ENCODE measurements around the gene B4GALNT3.
A peak's percentile ranks its signal among the peaks of the same experiment; 100 is the strongest.

Gene B4GALNT3

DNA sequence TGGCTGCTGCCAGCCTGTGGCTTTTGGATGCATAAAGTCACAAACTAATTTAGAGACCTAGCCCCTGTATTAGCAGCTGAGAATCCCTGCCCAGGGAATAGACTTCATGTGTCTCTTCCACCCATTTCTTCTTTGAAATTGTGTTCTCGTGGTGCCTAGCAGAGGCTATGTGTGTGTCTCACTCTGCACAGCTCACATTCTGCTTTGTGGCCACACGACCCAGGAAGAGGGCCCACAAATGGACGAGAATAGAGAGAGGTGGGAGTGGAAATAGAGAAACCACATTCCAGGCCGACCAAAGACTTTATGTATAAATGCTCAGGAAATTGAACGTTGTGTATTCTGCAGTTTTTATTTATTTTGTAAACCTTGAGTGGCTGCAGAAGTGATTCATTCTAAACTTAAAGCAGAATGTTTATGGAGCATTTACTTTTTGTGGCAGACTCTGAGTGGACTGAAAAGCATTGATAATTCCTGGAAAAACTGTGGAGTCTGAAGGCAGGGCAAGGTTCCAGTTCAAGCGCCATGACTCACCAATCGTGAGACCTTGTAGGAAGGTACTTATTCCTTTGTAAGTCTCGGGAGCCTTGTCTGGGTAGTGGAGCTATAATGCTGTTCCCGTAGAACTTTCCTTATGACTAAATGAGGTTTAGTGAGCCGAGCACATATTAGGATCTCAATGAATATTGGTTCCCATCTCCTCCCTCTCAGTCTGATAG, 9.1 kb downstream of the B4GALNT3 start:
- no peak for DNase-seq

GRCh38 chr12:470133-470532, 10.4 kb downstream of the B4GALNT3 start:
- no peak for DNase-seq

- DNase-seq, result no peak
These were observed 13.5 kb downstream of the B4GALNT3 start for GRCh38 chr12:473198-473597.

DNA sequence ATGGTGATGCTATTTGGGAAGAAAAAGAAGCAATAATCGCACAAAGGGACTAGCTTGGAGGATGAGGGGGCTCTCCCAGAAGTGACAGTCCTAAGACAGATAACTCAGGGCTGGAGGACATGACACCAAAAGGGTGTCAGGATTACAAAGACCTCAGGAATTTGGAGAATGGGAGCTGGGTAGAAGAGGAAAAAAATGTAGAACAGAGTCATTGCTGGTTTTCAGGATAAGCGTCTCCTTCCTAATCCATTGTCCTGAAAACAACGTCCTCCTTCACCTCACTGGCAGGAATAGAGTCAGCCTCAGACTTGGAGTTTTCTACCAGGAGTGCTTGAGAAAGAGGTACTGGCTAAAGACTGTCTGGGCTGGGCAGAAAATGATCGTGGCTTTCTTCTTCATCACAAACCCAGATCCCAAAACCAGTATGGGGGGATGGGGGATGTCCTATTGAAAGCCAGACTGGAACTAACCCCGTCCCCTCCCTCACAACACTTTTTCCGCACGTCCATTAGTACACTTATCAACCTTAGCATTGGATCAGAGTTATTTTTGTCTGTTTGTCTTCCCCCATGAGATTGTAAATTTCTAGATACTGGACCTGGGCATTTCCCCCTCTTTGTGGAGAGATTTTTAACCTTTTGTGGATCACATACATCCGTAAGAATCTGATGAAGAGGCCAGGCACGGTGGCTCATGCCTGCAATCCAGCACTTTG, 14.3 kb downstream of the B4GALNT3 start:
- no peak for DNase-seq

- no peak for DNase-seq
These were observed 15.5 kb downstream of the B4GALNT3 start for GRCh38 chr12:475286-475685.

- DNase-seq, result no peak
These were observed 19.4 kb downstream of the B4GALNT3 start for GRCh38 chr12:479161-479560.

DNA sequence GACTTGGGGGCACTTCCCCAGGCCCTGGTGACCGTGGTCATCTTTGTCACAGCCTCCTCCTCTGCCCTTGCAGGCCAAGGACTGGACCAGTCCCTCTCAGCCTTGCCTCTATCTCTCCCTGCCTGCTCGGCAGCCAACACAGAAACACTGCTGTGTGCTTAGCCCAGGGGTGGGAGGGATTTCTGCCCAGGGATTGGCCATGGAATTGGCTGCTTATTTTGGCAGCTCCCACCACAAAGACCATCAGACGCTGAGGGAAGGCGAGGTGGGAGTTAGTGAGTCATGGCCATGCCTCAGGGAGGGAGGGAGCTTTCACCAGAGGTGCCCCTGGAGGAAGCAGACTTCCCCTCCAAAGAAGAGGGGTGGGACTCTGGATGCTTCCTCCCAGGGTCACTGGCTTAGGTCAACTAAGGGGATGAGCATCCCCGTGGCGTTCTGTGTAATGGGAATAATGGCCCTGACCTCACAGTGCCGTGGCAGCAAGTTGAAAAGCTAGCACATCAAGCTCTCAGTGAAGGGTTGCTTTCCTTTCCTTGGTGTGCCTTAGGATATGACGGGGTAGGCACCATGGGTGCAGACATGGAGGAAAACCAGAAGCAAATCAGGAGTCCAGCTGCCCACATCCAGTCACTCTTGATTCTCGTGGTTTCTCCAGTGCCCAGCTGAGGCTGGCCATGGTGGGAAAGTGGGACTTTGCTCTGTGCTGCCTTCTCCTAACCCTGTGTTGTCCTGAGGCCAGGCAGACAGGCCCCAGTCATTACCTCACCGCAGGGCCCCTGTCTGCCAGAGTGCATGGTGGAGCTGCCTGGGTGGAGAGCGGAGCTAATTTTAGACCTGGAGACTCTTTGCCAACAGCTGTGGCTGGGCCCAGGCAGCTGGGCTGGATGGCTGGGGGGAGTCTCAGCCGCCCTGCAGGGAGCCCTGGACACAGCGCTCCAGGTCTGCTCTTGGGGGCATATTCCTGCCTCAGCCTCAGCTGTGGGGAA, 21.4 kb downstream of the B4GALNT3 start:
- DNase-seq, result peak; percentile 60 to 80

- DNase-seq, result peak in 1 of 2 experiments; percentile 30
These were observed 22.3 kb downstream of the B4GALNT3 start for GRCh38 chr12:482061-482460.

GRCh38 chr12:484096-484495, 24.4 kb downstream of the B4GALNT3 start:
- no peak for DNase-seq

- no peak for DNase-seq
These were observed 30.5 kb downstream of the B4GALNT3 start for GRCh38 chr12:490260-490659.

GRCh38 chr12:495466-495865, 35.7 kb downstream of the B4GALNT3 start:
- DNase-seq, result no peak

DNA sequence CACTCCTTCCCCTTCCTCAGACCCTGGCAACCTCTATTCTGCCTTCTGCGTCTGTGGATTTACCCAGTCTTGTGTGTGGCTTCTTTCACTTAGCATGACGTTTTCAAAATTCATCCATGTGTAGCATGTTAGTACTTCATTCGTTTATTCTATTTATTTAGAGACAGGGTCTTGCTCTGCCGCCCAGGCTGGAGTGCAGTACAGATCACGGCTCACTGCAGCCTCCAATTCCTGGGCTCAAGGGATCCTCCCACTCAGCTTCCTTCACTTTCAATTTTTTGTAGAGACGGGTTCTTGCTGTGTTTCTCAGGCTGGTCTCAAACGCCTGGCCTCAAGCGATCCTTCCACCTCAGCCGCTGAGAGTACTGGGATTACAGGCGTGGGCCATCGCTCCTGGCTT, 37.0 kb downstream of the B4GALNT3 start:
- no peak for DNase-seq

DNA sequence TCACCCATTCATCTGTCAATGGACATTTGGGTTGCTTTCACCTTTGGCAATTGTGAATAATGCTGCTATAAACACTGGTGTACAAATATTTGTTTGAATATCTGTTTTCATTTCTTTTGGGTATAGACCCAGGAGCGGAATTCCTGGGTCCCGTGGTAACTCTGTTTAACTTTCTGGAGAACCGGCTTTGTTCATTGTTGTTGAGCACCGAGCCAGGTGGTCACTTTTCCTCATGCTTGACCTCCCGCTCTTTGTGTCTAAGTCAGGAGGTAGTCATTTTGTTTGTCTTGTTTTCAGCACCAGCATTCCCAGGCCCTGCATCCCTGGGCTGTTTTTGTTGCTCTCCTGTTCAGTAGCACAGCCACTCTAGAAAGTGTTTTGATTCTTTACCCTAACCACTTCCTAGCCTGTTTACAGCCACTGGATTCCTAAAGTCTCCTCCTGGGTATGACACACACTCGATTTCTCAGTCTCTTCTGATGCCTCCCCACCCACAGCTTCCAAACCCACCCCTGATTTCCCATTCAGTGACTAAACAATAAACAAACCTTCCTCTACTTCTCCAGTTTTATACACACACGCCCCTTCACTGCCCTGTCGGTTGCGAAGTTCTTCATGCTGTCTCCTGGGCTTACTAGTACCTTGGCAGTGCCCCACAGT, 37.9 kb downstream of the B4GALNT3 start:
- DNase-seq, result peak; percentile 35 to 42

GRCh38 chr12:499837-500458, 40.2 kb downstream of the B4GALNT3 start:
- no peak for DNase-seq

DNA sequence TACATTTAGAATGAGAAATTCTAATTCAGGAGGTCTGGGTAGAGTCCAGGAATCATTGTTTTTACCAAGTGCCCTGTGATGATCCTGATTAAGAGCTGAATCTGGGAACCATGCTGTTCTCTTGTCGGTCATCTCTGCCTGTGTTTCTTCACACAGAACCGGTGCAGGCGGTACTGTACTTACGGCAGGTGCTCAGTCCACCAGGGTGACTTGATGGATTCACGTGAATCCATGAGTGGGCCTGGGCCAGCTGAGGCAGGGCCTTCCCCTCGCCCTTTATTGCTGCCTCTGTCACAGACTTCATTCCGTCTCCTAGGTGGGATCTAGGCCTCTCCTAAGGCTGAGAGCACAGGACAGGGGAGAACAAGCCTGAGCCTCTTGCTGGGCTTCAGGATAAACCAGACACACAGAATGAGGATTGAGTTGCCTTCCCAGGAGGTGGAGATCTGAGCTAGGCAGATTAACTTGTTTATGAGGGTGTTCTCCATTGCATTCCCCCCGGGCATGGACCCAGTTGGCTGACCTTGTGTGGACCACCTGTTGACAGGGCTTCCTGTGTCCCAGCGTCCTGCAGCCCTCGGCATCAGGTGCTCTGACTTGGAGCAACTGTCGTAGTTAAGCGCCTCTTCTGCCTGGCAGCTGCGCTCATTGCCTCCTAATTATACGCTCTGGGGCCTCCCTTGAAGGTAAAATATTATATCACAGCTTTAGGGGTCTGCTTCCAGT, 42.1 kb downstream of the B4GALNT3 start:
- peak; percentile 69 to 87 for DNase-seq

- DNase-seq, result no peak
These were observed 43.5 kb downstream of the B4GALNT3 start for GRCh38 chr12:503111-503761.

DNA sequence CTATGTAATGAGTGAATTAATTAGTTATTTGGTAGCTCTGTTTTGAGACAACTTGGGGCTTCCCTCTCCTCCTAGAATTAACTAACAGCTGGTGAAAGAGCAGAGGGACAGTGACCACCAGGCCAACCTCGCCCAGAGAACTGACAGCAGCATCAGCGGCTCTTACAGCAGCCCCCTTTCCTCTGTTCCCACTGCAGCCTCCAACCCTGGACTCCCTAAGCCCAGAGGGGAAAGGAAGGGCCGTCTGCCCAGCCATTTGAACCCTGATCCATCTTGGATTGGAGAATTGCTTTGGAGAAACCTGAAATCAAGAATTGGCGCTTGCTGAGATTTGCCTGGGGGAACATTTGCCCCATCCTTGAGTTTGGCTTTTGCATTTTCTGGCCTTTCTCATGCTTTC, 45.5 kb downstream of the B4GALNT3 start:
- no peak for DNase-seq

GRCh38 chr12:507391-507796, 47.7 kb downstream of the B4GALNT3 start:
- DNase-seq, result no peak

GRCh38 chr12:508145-508544, 48.4 kb downstream of the B4GALNT3 start:
- no peak for DNase-seq

DNA sequence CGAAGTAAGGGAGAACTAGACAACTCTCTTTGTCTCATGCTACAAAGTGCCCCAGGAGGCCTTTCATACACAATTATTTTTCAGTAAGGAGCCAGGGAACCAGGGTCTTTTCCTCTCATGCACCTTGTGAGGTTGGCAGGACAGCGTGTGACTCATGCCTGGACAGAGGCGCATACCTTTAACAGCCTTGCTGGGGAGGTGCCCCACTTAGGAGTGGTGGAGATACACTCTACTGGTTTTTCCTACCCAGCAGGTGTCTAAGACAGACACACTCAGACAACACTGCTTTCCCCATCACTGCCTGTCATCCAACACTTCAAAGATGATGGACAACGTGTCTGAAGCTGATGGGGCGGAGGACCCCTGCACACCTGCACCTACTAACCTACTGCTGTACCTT, 49.1 kb downstream of the B4GALNT3 start:
- no peak for DNase-seq

DNA sequence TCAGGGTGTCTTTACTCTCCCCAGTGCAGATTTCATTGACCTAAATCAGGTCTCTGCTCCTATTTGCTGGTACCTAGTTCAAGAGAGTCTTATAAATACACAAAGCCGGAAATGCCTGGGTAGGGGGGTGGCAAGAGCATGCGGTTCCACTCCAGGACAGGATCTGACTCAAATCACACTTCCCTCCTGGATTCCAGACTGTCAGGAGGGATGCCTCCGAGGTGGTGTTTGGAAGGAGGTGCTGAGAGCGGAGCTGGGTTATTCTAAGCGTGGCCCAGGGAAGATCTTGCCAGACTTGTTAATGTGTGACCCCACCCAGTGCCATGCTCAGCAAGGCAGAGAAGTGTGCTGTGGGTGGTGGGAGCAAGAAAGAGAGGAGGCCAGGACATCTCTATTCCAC, 49.8 kb downstream of the B4GALNT3 start:
- DNase-seq, result no peak
